Colonic mucosa (tissue), 4 donors: ENCODE data around the gene CFB. TPM values are rescaled to one million over a fixed set of nuclear protein-coding genes. Genes with fewer than 3 reads are reported as not detected.
"Not testable (repeated sequence)": the region's sequence is repeated elsewhere in the genome, so short reads cannot be mapped to it uniquely, and the experiment has no call there.

ENCODE experiments used
- DNase-seq: peaks from one replicate; pipeline ENCODE4 v3.0.0-alpha.2; 2020
- H3K27ac ChIP-seq: fragments of 200-600 bp; one replicate; pipeline ENCODE4 v1.8.0; 2021
- H3K27me3 ChIP-seq: fragments of 200-600 bp; one replicate; pipeline ENCODE4 v1.8.0; 2021
- H3K36me3 ChIP-seq: fragments of 200-600 bp; one replicate; pipeline ENCODE4 v1.8.0; 2021
- H3K4me1 ChIP-seq: fragments of 200-600 bp; one replicate; pipeline ENCODE4 v1.8.0; 2021; ENCODE audit warnings: mild to moderate bottlenecking
- H3K4me3 ChIP-seq: fragments of 200-600 bp; one replicate; pipeline ENCODE4 v1.8.0; 2021
- H3K9ac ChIP-seq, 2 donors: one replicate each; pipeline ENCODE4 v1.7.0; 2013; ENCODE audit warnings: control low read depth in 2 of 2, low read depth in 2 of 2, low read length in 2 of 2
- H3K9me3 ChIP-seq: fragments of 200-600 bp; one replicate; pipeline ENCODE4 v1.8.0; 2021
- intact Hi-C: fragments of 100-400 bp; cut with DNase I; formaldehyde crosslinking; loops from one replicate; pipeline ENCODE4 v1.14.1; 2022
- total RNA-seq, 2 donors: library from RNA; stranded (reverse); fragmentation: NEBNext Ultra II Directional in 1 of 2; extraction: Animal tissue kit (Norgen Biotek cat#: 25700) in 1 of 2; gene quantifications; one replicate each; pipeline ENCODE4 v1.2.1, GENCODE V29; 2021
- TF ChIP-seq, protein P1 (sequence below): fragments of 200-600 bp; IDR thresholded peaks from one replicate; pipeline ENCODE4 v1.8.0; 2022; ENCODE audit warnings: antibody characterized with exemption, mild to moderate bottlenecking
- donor health status: healthy.
- donor health status: DM: no; HTN: no; CAD: no.
- donor health status: DM: no; HTN: no; CAD: no.

The CFB gene
- total RNA-seq, 2 donors from 2014 or later, result 20.4 to 60.6 TPM

DNA sequence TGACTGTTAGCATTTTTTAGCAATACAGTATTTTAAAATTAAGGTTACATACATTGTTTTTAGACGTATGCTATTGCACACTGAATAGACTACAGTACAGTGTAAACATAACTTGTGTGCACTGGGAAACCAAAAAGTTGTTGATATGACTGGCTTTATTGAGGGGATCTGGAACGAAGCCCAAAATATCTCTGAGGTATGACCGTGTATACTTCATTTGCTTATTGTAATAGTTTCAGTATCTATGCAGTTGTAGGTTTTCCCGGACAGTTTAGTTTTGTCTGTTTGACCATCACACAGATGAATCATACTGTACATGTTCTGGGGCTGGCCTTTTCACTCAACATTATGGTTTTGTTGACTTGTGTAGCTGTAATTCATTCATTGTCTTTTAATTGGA is 37.1 kb upstream of the CFB start:
- Histone ChIP-seq H3K4me3 (no peak overlapping the region), H3K27me3 (no peaks in the 10 kb centered on the region), H3K9ac (no peak overlapping the region), H3K27ac (no peak overlapping the region), H3K4me1 (no peaks in the 10 kb centered on the region), H3K36me3 (no peaks in the 10 kb centered on the region), H3K9me3 (no peaks in the 10 kb centered on the region)
- intact Hi-C loops, result no loop called here
- TF ChIP-seq, protein P1, sequence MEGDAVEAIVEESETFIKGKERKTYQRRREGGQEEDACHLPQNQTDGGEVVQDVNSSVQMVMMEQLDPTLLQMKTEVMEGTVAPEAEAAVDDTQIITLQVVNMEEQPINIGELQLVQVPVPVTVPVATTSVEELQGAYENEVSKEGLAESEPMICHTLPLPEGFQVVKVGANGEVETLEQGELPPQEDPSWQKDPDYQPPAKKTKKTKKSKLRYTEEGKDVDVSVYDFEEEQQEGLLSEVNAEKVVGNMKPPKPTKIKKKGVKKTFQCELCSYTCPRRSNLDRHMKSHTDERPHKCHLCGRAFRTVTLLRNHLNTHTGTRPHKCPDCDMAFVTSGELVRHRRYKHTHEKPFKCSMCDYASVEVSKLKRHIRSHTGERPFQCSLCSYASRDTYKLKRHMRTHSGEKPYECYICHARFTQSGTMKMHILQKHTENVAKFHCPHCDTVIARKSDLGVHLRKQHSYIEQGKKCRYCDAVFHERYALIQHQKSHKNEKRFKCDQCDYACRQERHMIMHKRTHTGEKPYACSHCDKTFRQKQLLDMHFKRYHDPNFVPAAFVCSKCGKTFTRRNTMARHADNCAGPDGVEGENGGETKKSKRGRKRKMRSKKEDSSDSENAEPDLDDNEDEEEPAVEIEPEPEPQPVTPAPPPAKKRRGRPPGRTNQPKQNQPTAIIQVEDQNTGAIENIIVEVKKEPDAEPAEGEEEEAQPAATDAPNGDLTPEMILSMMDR, result no peak
- DNase-seq, result no peak

DNA sequence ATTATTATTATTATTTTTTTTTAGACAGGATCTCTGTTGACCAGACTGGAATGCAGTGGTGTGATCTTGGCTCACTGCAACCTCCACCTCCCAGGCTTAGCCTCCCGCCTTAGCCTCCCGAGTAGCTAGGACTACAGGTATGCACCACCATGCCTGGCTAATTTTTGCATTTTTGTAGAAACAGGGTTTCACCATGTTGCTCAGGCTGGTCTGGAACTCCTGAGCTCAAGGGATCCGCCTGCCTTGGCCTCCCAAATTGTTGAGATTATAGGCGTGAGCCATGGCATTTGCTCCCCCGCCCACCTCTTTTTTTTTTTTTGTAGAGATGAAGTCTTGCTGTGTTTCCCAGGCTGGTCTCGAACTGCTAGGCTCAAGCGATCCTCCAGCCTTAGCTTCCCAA is 36.6 kb upstream of the CFB start:
- H3K36me3 ChIP-seq, H3K27ac ChIP-seq, DNase-seq, H3K9me3 ChIP-seq, H3K4me3 ChIP-seq, H3K4me1 ChIP-seq, H3K27me3 ChIP-seq, intact Hi-C loops, H3K9ac ChIP-seq: not testable (repeated sequence)

- no peaks in the 10 kb centered on the region for H3K4me1 ChIP-seq
Measured at GRCh38 chr6:31911826-31912585, 33.9 kb upstream of the CFB start.

GRCh38 chr6:31915351-31915750 is 30.5 kb upstream of the CFB start:
- no peaks in the 10 kb centered on the region for H3K9me3 ChIP-seq
- intact Hi-C loops, result no loop called here
- TF ChIP-seq, protein P1, result no peak
- H3K4me1 ChIP-seq, result no peaks in the 10 kb centered on the region
- H3K27ac ChIP-seq, result no peak overlapping the region
- DNase-seq, result no peak
- no peaks in the 10 kb centered on the region for H3K27me3 ChIP-seq
- no peak overlapping the region for H3K4me3 ChIP-seq
- H3K36me3 ChIP-seq, result no peaks in the 10 kb centered on the region
- H3K9ac ChIP-seq, result no peak overlapping the region

More at GRCh38 chr6:31911826-31912585, 33.9 kb upstream of the CFB start:
- H3K9me3 ChIP-seq, result no peaks in the 10 kb centered on the region
- H3K27ac ChIP-seq, result no peak overlapping the region
- no peak overlapping the region for H3K4me3 ChIP-seq
- no peak for DNase-seq
- H3K9ac ChIP-seq, result no peak overlapping the region
- intact Hi-C loops, result no loop called here
- no peaks in the 10 kb centered on the region for H3K36me3 ChIP-seq
- TF ChIP-seq, protein P1, result no peak
- no peaks in the 10 kb centered on the region for H3K27me3 ChIP-seq

DNA sequence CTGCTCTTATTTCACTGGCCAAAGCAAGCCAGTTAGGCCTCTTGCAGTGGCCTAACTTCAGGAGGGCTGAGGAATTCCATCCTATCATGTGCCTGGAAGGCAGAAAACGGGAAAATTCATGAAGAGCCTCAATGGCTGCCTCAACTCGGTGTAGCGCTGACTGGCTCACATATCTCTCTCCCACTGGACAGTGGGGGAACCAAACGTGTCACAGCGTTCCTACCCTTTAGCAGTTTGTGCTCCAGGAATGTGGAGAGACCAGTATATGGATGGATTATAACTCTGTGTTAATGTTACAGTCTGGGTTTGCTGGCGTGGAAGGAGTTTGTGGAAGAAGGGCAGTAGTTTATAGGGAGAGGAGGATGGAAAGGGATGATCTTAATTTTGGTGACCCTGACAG is 30.1 kb upstream of the CFB start:
- H3K4me1 ChIP-seq, result no peaks in the 10 kb centered on the region
- H3K4me3 ChIP-seq, result no peak overlapping the region
- no peaks in the 10 kb centered on the region for H3K27me3 ChIP-seq
- DNase-seq, result no peak
- TF ChIP-seq, protein P1, result no peak
- intact Hi-C loops, result no loop called here
- no peaks in the 10 kb centered on the region for H3K9me3 ChIP-seq
- no peak overlapping the region for H3K9ac ChIP-seq
- H3K27ac ChIP-seq, result no peak overlapping the region
- no peaks in the 10 kb centered on the region for H3K36me3 ChIP-seq

- intact Hi-C loops, result no loop called here
Measured at GRCh38 chr6:31918069-31918720, 27.7 kb upstream of the CFB start.

More at GRCh38 chr6:31918069-31918720, 27.7 kb upstream of the CFB start:
- Histone ChIP-seq H3K9me3 (no peaks in the 10 kb centered on the region), H3K36me3 (no peaks in the 10 kb centered on the region), H3K4me3 (no peak overlapping the region), H3K9ac (no peak overlapping the region), H3K4me1 (no peaks in the 10 kb centered on the region), H3K27ac (no peak overlapping the region), H3K27me3 (no peaks in the 10 kb centered on the region)
- TF ChIP-seq, protein P1, result no peak
- no peak for DNase-seq
